Upper lobe of left lung (tissue), 6 donors: ENCODE data around the gene P2RY14. TPM values are rescaled to one million over a fixed set of nuclear protein-coding genes. Genes with fewer than 3 reads are reported as not detected.

Source experiments
- ATAC-seq, 2 donors: fragments of 200-7000 bp; cut with Tn5 transposase; one replicate each; pipeline ENCODE4 v1.9.1; 2022; ENCODE audit warnings: mild to moderate bottlenecking in 2 of 2, moderate library complexity in 2 of 2; ENCODE audit not compliant: low FRiP score in 2 of 2
- DNase-seq, 2 donors: peaks; one replicate each; pipeline ENCODE4 v3.0.0-alpha.2; 2019 to 2020
- H3K27ac ChIP-seq, 4 donors: fragments of 200-600 bp; sonication (generic); one replicate each; pipeline ENCODE4 v1.5.1; 2016 to 2019
- H3K27me3 ChIP-seq, 4 donors: fragments of 200-600 bp; sonication (generic); one replicate each; pipeline ENCODE4 v1.5.1; 2017 to 2019
- H3K36me3 ChIP-seq, 4 donors: fragments of 200-600 bp; sonication (generic); one replicate each; pipeline ENCODE4 v1.5.1; 2016 to 2019
- H3K4me1 ChIP-seq, 4 donors: fragments of 200-600 bp; sonication (generic); one replicate each; pipeline ENCODE4 v1.5.1; 2018 to 2019
- H3K4me3 ChIP-seq, 4 donors: fragments of 200-600 bp; sonication (generic); one replicate each; pipeline ENCODE4 v1.5.1; 2017 to 2019; ENCODE audit warnings: mild to moderate bottlenecking in 2 of 4, moderate library complexity in 1 of 4
- H3K9me3 ChIP-seq, 4 donors: fragments of 200-600 bp; sonication (generic); one replicate each; pipeline ENCODE4 v1.5.1; 2018 to 2019
- EP300 ChIP-seq, 4 donors: sonication (generic); formaldehyde crosslinking; IDR thresholded peaks; one replicate each; pipeline ENCODE4 v1.5.1; 2017; ENCODE audit warnings: antibody characterized with exemption in 4 of 4, control low read depth in 2 of 4
- POLR2A ChIP-seq, 4 donors: fragments of 450-650 bp; IDR thresholded peaks; one replicate each; pipeline ENCODE4 v1.5.1; 2016 to 2017; ENCODE audit warnings: antibody characterized with exemption in 4 of 4, mild to moderate bottlenecking in 2 of 4
- POLR2AphosphoS5 ChIP-seq, 2 donors: sonication (generic); formaldehyde crosslinking; IDR thresholded peaks; one replicate each; pipeline ENCODE4 v1.5.1; 2017; ENCODE audit warnings: antibody characterized with exemption in 2 of 2
- WGBS, 2 donors: methylation state at CpG; one replicate each; pipeline ENCODE4 v1.1.5; 2017 to 2018; 5-methylcytosine and 5-hydroxymethylcytosine counted together
- total RNA-seq, 6 donors: library from RNA; depleted of rRNA in 4 of 6; stranded (reverse); fragments of >200 nt in 4 of 6; gene quantifications; one replicate each; pipeline versions ENCODE4 v1.1.0 to v1.2.1, GENCODE V29; 2016 to 2021
- TF ChIP-seq, protein P1 (sequence below), 6 experiments: fragments of 450-650 bp in 4 of 6; fragments of 200-600 bp in 2 of 6; sonication (generic) in 2 of 6; IDR thresholded peaks; one replicate each; pipeline ENCODE4 v1.5.1; 2016 to 2019; ENCODE audit warnings: antibody characterized with exemption in 6 of 6
- donor health status: DM: no; HTN: no; CAD: no; lungs with moderate emphysema.
- donor health status: DM: no; HTN: yes; CAD: no; lungs with severe emphysema.

Gene P2RY14
- total RNA-seq, 6 donors from 2014 or later: 1.7 to 6.2 (median 3.9) TPM

DNA sequence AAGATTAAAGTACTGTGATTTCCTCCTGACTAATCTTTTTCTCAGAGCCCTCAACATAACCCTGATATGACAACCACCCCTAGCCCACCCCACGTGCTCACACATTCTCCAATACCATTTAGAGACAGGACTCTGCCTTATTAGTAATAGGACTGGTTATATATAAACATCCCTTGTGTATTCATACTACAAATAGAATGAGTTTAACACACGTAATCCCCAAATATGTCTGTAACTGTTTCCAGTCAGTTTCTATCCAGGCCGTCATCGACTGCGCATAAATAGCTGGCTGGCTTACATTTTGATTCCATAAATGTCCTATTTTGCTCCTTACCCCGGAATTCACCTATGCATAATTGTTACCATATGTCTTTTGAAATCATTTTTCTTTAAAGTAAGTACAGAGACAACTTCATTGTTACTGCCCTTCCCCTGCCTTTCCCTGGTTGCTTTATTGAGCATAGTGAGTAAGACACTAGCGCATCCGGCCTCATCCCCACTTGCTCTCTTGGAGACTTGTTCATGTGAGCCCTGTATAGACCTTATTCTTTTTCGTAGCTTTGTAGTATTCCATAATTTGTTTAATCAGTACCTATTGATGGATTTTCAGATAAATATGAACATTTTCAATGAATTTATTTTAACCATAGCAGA is 3.5 kb upstream of the P2RY14 start:
- Histone ChIP-seq H3K4me1 (peaks cover 0 to 7% (median 2%) of the 10 kb centered on the region in 4 donors), H3K27ac (peak overlapping the region in 1 of 4 donors; percentile 8), H3K9me3 (no peaks in the 10 kb centered on the region), H3K36me3 (no peaks in the 10 kb centered on the region), H3K4me3 (no peak overlapping the region), H3K27me3 (no peaks in the 10 kb centered on the region)
- DNase-seq: no peak
- no peak for ATAC-seq
- TF ChIP-seq EP300 (IDR thresholded peaks at IDR 0.05) (no peak), POLR2A (IDR thresholded peaks at IDR 0.05) (no peak), POLR2AphosphoS5 (IDR thresholded peaks at IDR 0.05) (no peak)
- TF ChIP-seq, protein P1, sequence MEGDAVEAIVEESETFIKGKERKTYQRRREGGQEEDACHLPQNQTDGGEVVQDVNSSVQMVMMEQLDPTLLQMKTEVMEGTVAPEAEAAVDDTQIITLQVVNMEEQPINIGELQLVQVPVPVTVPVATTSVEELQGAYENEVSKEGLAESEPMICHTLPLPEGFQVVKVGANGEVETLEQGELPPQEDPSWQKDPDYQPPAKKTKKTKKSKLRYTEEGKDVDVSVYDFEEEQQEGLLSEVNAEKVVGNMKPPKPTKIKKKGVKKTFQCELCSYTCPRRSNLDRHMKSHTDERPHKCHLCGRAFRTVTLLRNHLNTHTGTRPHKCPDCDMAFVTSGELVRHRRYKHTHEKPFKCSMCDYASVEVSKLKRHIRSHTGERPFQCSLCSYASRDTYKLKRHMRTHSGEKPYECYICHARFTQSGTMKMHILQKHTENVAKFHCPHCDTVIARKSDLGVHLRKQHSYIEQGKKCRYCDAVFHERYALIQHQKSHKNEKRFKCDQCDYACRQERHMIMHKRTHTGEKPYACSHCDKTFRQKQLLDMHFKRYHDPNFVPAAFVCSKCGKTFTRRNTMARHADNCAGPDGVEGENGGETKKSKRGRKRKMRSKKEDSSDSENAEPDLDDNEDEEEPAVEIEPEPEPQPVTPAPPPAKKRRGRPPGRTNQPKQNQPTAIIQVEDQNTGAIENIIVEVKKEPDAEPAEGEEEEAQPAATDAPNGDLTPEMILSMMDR (IDR thresholded peaks at IDR 0.05): no peak
- WGBS, 2 donors: 76 to 91% methylated on average over 9 of the region's 9 CpGs

DNA sequence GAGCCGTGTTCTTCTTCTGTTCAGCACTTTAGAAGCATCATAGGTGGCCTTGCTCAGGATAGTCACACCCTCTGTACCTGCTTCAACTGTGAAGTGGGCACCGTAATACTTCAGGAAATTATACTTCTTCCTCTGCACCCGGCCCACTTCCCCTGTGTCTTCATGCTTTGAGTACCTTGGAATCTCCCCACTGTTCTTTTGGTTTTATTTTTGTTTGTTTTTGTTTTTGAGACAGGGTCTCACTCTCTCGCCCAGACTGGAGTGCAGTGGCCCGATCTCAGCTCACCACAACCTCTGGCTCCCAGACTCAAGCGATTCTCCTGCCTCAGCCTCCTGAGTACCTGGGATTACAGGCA is 1.7 kb downstream of the P2RY14 start:
- Histone ChIP-seq H3K9me3 (no peaks in the 10 kb centered on the region), H3K27ac (no peak overlapping the region), H3K4me3 (no peak overlapping the region), H3K4me1 (no peaks in the 10 kb centered on the region), H3K36me3 (no peaks in the 10 kb centered on the region), H3K27me3 (no peaks in the 10 kb centered on the region)
- ATAC-seq: no peak
- TF ChIP-seq POLR2A (IDR thresholded peaks at IDR 0.05) (no peak), EP300 (IDR thresholded peaks at IDR 0.05) (no peak), POLR2AphosphoS5 (IDR thresholded peaks at IDR 0.05) (no peak)
- TF ChIP-seq, protein P1 (IDR thresholded peaks at IDR 0.05): no peak
- DNase-seq: no peak
- WGBS, 2 donors: 57 to 71% methylated on average over 6 of the region's 6 CpGs

DNA sequence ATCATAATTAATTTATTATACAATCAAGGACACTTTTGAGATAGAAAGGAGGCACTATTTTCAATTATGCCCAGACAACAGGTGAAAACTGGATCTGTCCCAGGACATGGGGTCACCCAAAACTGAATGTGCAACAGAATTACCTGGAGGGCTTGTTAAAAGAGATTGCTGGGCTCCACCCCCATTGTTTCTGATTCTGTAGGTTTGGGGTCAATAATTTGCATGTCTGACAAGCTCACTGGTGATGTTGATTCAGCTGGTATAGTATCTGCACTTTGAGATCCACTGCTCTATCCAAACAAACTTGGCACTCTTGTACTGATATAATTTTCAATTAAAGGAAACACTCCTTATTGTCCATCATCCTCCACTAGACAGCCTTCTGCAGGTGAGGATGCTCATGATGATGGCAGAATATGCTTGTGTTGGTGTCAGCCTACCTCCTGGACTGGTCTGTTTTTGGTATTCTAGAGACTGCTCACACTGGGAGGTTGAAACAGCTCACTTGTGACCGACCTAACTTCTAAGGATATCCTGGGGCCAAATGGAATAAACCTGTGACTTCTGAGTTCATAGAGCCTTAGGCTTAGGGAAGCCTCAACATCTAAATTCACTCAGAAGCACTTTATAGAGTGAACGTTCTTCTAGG is 2.2 kb downstream of the P2RY14 start:
- WGBS, 2 donors: 58 to 75% methylated on average over 1 to 2 of the region's 2 CpGs
- no peaks in the 10 kb centered on the region for H3K27me3 ChIP-seq
- no peaks in the 10 kb centered on the region for H3K9me3 ChIP-seq
- H3K4me1 ChIP-seq: no peaks in the 10 kb centered on the region
- TF ChIP-seq, protein P1 (IDR thresholded peaks at IDR 0.05): no peak
- TF ChIP-seq EP300 (IDR thresholded peaks at IDR 0.05) (no peak), POLR2A (IDR thresholded peaks at IDR 0.05) (no peak), POLR2AphosphoS5 (IDR thresholded peaks at IDR 0.05) (no peak)
- H3K36me3 ChIP-seq: no peaks in the 10 kb centered on the region
- no peak overlapping the region for H3K27ac ChIP-seq
- ATAC-seq (no peak), DNase-seq (no peak)
- no peak overlapping the region for H3K4me3 ChIP-seq

DNA sequence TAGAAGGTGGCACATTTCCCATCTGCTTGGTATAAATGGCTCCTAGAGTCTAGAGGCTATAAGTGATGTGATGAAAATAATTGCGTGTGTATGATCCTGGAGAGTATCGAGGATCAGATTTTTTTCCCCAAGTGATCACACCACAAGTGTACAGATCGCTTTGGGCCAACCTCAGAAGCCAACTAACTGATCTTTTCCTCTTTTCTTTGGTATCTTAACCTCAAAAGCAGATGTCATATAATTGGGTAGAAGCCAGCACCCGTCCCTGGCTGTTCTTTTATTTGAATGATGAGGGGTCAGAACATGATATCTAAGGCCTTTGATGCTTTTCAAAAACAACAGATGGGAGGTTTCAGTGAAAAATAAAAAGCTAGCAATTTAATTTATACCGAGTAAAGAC is 3.3 kb downstream of the P2RY14 start:
- H3K27ac ChIP-seq: no peak overlapping the region
- DNase-seq: no peak
- H3K4me3 ChIP-seq: no peak overlapping the region
- no peak for ATAC-seq
- TF ChIP-seq POLR2A (IDR thresholded peaks at IDR 0.05) (no peak), EP300 (IDR thresholded peaks at IDR 0.05) (no peak), POLR2AphosphoS5 (IDR thresholded peaks at IDR 0.05) (no peak)
- TF ChIP-seq, protein P1 (IDR thresholded peaks at IDR 0.05): no peak
- no peaks in the 10 kb centered on the region for H3K4me1 ChIP-seq
- no peaks in the 10 kb centered on the region for H3K36me3 ChIP-seq
- whole genome bisulfite sequencing, 2 donors: 65 to 73% methylated on average over 5 of the region's 5 CpGs
- no peaks in the 10 kb centered on the region for H3K9me3 ChIP-seq
- no peaks in the 10 kb centered on the region for H3K27me3 ChIP-seq

DNA sequence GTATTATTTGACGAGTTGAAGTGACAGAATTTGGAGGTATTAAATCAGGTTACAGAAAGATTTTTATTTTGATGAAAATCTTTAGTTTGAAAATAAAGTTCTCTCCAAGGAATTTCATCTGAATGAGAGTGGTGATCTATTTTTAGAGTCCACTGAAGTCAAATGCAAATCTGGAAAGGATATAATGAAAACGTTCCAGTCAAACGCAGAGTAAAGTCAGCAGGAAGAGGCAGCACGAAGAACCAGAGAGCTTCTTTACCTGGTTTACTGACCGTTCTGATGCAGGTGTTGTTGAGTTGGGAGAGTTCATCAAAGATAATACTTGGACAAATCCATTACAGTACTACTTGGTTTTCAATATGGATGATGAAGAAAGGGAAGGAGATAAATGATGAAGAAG is 8.7 kb downstream of the P2RY14 start:
- Histone ChIP-seq H3K27me3 (no peaks in the 10 kb centered on the region), H3K4me1 (no peaks in the 10 kb centered on the region), H3K36me3 (no peaks in the 10 kb centered on the region), H3K9me3 (no peaks in the 10 kb centered on the region), H3K27ac (no peak overlapping the region), H3K4me3 (no peak overlapping the region)
- WGBS, 2 donors: 74 to 78% methylated on average over 5 of the region's 5 CpGs
- ATAC-seq (no peak), DNase-seq (no peak)
- no peak for TF ChIP-seq POLR2AphosphoS5 (IDR thresholded peaks at IDR 0.05)
- TF ChIP-seq POLR2A (IDR thresholded peaks at IDR 0.05): no peak
- TF ChIP-seq EP300 (IDR thresholded peaks at IDR 0.05): no peak
- TF ChIP-seq, protein P1 (IDR thresholded peaks at IDR 0.05): no peak
